Measurements from ENCODE around the gene ASPHD2.

The ASPHD2 gene

GRCh38 chr22:26486394-26486793, 57.3 kb downstream of the ASPHD2 start:
- H3K27me3 ChIP-seq (ENCODE audit: insufficient read depth, poor library complexity, severe bottlenecking) = no peaks in the 10 kb centered on the region
- no peak overlapping the region for H3K4me3 ChIP-seq (replicated peaks; ENCODE audit: insufficient read depth, low read length)
- no peak for DNase-seq (ENCODE audit: low read depth in 1 of 2, low spot score in 1 of 2)
- no peak overlapping the region for H3K27ac ChIP-seq (replicated peaks)
- TF ChIP-seq GABPA (IDR thresholded peaks at IDR 0.05; ENCODE audit: low read depth) (no peak), REST (IDR thresholded peaks at IDR 0.05; ENCODE audit: insufficient replicate concordance, low read depth) (no peak), SPI1 (IDR thresholded peaks at IDR 0.05; ENCODE audit: borderline replicate concordance, low read depth) (no peak), CTCF (IDR thresholded peaks at IDR 0.05; ENCODE audit: insufficient read depth, low read length) (no peak), POLR2AphosphoS5 (IDR thresholded peaks at IDR 0.05; ENCODE audit: low read depth) (no peak)

GRCh38 chr22:26487996-26488395, 58.9 kb downstream of the ASPHD2 start:
- H3K27me3 ChIP-seq (ENCODE audit: insufficient read depth, poor library complexity, severe bottlenecking) = no peaks in the 10 kb centered on the region
- DNase-seq (ENCODE audit: low read depth in 1 of 2, low spot score in 1 of 2) = no peak
- no peak overlapping the region for H3K27ac ChIP-seq (replicated peaks)
- H3K4me3 ChIP-seq (replicated peaks; ENCODE audit: insufficient read depth, low read length) = no peak overlapping the region
- TF ChIP-seq GABPA (IDR thresholded peaks at IDR 0.05; ENCODE audit: low read depth) (no peak), POLR2AphosphoS5 (IDR thresholded peaks at IDR 0.05; ENCODE audit: low read depth) (no peak), CTCF (IDR thresholded peaks at IDR 0.05; ENCODE audit: insufficient read depth, low read length) (no peak), SPI1 (IDR thresholded peaks at IDR 0.05; ENCODE audit: borderline replicate concordance, low read depth) (no peak), REST (IDR thresholded peaks at IDR 0.05; ENCODE audit: insufficient replicate concordance, low read depth) (no peak)

- Histone ChIP-seq H3K27ac (replicated peaks) (no peak overlapping the region), H3K27me3 (ENCODE audit: insufficient read depth, poor library complexity, severe bottlenecking) (no peaks in the 10 kb centered on the region), H3K4me3 (replicated peaks; ENCODE audit: insufficient read depth, low read length) (no peak overlapping the region)
- DNase-seq (ENCODE audit: low read depth in 1 of 2, low spot score in 1 of 2) = no peak
- TF ChIP-seq GABPA (IDR thresholded peaks at IDR 0.05; ENCODE audit: low read depth) = no peak
- TF ChIP-seq POLR2AphosphoS5 (IDR thresholded peaks at IDR 0.05; ENCODE audit: low read depth) = no peak
Observed at GRCh38 chr22:26489447-26490036, 60.5 kb downstream of the ASPHD2 start.

- no peak for DNase-seq (ENCODE audit: low read depth in 1 of 2, low spot score in 1 of 2)
- Histone ChIP-seq H3K27ac (replicated peaks) (no peak overlapping the region), H3K27me3 (ENCODE audit: insufficient read depth, poor library complexity, severe bottlenecking) (no peaks in the 10 kb centered on the region), H3K4me3 (replicated peaks; ENCODE audit: insufficient read depth, low read length) (no peak overlapping the region)
- TF ChIP-seq REST (IDR thresholded peaks at IDR 0.05; ENCODE audit: insufficient replicate concordance, low read depth) (no peak), GABPA (IDR thresholded peaks at IDR 0.05; ENCODE audit: low read depth) (no peak), SPI1 (IDR thresholded peaks at IDR 0.05; ENCODE audit: borderline replicate concordance, low read depth) (no peak), CTCF (IDR thresholded peaks at IDR 0.05; ENCODE audit: insufficient read depth, low read length) (no peak), POLR2AphosphoS5 (IDR thresholded peaks at IDR 0.05; ENCODE audit: low read depth) (no peak)
Observed at GRCh38 chr22:26492220-26492619, 63.2 kb downstream of the ASPHD2 start.
